GM21447 (cell line): ENCODE results near the gene STAG1.
"Not testable (repeated sequence)": the region's sequence is repeated elsewhere in the genome, so short reads cannot be mapped to it uniquely, and the experiment has no call there.

Experiments
- ATAC-seq: cut with Tn5 transposase; IDR thresholded peaks from one replicate; pipeline ENCODE4 v1.9.1; 2021; ENCODE audit not compliant: unreplicated experiment

STAG1 gene

DNA sequence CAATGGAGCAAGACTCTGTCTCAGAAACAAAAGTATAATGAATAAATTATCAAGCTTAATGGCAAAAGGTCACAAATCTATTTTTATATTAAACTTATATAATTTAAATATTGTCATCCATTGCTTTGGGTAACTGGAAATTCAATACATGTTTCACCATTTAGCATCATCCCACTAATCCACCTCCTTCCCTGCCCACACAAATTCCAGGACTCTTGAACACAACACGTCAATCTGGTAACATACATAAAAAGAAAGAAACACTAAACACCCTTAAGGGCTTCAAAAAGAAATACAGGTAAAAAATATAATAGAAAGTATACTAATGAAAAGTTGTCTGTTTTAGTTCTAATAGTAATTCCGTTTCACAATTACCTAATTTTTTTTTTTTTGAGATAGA, 149.4 kb downstream of the STAG1 start:
- ATAC-seq: no peak

GRCh38 chr3:136595913-136596697, 156.1 kb downstream of the STAG1 start:
- no peak for ATAC-seq

GRCh38 chr3:136586580-136586979, 165.6 kb downstream of the STAG1 start:
- no peak for ATAC-seq

DNA sequence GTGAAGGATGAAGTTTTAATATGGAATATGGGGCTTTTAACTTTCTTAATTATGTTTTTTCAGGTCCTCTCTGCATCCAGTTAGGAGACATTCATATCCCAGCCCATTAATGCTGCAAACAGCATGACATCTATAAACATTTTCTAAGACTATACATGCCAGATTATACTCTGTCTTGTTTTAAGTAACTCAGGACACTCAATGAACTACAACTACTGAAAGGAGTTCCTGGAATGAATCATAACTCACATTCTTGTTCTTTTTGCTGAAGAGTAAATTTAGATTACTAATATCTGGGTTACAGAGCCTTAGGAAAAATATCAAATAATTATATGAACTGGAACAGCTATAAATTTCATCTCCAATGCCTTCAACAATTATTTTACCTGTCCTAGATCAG, 167.4 kb downstream of the STAG1 start:
- no peak for ATAC-seq

GRCh38 chr3:136583823-136584222, 168.4 kb downstream of the STAG1 start:
- ATAC-seq: no peak

DNA sequence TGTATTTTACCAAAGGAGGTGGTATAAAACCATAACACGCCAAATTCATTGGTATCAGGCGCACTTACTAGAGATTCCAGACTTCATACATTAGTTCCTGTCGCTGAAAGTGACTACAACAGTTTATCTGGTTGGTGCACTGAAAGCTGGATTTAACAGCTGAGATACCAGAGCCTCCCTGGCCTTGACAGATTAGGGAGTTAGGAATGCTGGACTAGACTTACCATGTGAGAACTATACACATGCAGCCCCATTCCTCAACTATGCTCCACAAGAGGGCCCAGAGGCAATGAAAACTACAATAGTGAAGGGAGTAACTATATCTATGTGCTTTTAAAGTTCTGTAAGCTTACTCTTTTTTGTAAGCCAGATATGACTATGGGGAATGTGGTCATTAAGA, 174.4 kb downstream of the STAG1 start:
- no peak for ATAC-seq

- ATAC-seq: no peak
These were observed 175.7 kb downstream of the STAG1 start for GRCh38 chr3:136576279-136577009.

DNA sequence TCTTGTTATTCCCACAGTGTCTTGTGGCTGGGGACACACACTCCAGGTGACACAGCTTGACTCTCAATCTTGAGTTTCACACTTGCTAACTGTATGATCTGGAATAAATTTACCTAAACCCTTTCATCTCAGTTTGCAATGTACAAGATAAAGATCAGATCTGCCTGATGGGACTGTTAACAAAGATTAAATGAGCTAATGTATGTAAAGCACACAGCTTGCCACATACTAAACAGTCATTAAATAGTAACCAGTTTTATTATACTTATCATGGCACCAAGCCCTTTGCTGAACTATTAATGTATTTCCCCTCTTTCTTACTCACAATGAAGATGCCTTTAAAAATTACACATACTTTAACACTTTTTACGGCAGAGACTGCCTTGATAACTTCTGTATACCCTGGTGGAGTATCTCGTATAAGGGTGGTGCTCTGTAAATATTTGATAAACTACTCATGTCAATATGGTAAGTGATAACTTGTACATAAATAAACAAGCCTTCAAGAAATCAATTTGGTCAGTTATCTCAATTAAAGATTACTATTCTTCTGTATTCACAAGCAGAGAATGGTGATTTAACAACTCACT, 184.5 kb downstream of the STAG1 start:
- ATAC-seq: no peak

DNA sequence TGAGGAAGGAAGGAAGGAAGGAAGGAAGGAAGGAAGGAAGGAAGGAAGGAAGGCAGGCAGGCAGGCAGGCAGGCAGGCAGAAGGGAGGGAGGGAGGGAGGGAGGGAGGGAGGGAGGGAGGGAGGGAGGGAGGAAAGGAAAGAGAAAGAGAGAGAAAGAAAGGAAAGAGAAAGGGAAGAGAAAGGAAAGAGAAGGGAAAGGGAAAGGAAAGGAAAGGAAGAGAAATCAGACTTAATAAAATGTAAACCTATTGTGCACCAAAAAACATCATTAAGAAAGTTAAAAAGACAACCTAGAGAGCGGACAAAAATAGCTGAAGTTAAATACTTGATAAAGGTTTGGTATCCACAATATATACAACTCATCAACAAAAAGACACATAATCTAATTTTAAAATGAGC, 187.2 kb downstream of the STAG1 start:
- not testable (repeated sequence) for ATAC-seq

- ATAC-seq: no peak
These were observed 190.2 kb downstream of the STAG1 start for GRCh38 chr3:136562026-136562425.

DNA sequence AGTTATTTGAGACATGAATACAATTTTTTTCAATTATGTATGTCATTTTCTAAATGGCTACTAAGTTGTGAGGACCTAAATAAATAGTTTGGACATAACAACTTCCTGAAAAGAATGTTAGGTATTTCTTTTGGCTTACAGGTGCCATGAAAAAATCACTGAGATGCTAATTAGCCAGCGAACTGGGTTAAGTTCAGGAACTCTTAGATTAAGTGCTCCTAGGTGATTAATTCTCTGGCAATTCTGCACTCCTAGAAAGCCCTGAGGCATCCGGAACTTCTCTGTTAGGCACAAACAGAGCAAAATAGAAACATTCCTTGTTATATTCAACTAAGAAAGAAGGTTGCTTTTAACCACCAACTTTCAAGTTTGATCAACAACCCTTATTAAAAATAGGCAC, 192.3 kb downstream of the STAG1 start:
- no peak for ATAC-seq

DNA sequence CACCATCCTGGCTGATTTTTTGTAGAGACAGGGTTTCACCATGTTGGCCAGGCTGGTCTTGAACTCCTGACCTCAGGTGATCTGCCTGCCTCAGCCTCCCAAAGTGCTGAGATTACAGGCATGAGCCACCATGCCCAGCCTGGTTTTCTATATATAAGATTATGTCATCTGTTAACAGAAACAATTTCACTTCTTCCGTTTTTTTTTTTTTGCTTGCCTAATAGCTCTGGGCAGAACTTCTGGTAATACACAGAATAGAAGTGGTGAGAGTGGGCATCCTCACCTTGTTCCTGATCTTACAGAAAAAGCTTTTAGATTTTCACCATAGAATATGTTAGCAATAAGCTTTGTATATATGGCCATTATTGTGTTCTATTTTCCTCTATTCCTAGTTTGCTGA, 202.7 kb downstream of the STAG1 start:
- ATAC-seq: not testable (repeated sequence)

DNA sequence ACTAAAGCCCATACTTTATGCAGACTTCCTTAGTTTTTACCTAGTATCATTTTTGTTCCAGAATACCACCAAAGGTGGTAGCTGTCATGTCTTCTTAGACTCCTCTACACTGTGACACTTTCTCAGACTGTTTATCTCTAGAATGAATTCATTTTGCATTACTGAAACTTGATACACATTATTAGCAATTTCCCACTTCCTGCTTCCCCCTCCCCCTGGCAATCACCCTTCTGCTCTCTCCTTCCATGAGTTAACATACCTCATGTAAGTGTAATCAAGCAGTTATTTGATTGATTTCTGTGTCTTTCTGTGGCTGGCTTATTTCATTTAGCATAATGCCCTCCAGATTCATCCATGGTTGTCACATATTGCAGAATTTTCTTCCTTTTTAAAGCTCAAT, 204.9 kb downstream of the STAG1 start:
- no peak for ATAC-seq

- ATAC-seq: no peak
These were observed 205.5 kb downstream of the STAG1 start for GRCh38 chr3:136546720-136547119.

DNA sequence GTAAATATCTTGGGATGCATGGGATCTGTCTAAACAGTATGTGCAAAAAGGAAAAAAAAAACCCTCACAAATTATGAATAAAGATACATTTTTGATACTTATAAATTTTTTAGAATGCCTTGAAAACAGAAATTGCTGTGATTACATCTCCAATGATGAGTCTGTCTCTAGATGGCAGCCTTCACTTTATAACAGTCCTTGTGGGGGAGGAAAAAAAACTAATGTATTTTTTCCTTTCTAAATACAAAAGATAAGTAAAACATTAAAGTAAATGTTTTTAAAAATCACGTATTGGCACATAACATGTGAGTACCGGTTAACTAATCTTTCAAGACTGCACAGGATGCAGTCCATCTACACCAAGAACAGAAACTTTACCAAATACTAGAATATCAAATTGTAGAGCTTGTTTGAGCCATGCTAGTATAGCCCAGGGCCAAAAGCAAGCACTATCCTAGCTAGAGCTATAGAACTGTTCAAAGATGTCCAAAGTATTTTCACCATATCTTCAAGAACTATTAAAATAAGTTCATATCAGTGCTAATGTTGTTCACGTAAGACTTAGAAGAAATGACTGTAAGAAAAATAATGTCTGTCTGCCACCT, 206.4 kb downstream of the STAG1 start:
- no peak for ATAC-seq

DNA sequence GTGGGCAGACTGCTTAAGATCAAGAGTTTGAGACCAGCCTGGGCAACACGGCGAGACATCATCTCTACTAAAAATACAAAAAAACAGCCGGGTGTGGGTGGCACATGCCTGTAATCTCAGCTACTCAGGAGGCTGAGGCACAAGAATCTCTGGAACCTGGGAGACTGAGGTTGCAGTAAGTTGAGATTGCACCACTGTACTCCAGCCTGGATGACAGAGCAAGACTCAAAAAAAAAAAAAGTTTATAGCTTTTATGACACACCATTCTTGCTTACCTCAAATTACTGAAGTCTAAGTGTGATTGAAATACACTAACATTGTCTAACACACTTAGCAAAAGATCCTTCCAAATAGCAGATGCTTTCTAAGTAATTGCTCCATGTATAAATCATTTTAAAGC, 207.6 kb downstream of the STAG1 start:
- no peak for ATAC-seq

DNA sequence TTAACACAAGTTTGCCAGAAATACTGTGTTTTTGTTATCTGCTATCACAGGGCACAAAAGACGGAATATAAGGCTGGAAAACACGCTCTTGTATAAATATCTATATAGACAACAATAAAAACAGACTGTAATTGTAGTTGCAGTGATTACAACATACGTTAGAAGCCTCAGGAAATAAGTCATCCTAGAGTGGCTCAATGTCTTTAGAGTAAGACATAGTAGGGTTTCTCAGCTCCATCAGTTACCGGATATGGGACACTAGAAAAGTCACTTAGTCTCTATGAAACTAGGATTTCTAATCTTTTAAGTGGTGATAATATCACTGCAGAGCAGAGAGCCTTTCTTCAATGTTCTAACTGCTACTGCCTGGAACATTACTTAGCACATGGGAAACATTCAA, 208.8 kb downstream of the STAG1 start:
- ATAC-seq: no peak

DNA sequence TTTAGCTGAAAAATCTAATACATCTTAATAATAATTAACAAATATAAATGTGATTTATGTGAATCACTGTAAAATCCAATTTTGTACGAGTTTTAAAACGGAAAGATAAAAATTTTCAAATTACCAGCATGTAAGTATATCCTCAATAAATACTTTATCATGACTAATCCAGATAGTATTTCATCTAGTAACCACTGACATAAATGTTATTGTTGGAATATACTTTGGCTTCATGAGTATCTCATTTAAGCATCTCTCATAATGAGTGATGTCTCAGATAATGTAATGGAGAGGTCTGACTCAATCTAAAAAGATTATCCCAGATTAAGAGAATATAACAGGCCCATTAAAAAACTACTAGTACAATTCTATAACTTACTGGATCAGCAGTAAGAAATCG, 216.3 kb downstream of the STAG1 start:
- ATAC-seq: no peak

GRCh38 chr3:136532766-136533165, 219.4 kb downstream of the STAG1 start:
- ATAC-seq: no peak

DNA sequence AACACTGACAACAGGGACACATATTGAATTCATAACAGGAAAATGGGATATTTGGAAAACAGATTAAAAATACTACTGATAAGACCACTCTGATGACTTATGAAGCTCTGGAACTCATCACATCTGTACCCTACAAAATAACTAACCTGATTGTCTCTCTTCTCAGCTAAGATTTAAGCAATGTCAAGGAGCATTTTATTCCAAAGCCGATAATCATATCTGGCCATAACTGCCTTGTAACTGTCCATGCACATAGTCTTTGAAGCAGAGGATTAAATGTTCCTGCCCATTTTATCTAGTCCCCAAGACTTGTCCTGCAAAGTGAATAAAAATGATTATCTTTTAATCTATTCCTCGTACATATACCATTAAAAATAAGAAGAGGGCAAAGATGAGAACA, 234.1 kb downstream of the STAG1 start:
- ATAC-seq: no peak

DNA sequence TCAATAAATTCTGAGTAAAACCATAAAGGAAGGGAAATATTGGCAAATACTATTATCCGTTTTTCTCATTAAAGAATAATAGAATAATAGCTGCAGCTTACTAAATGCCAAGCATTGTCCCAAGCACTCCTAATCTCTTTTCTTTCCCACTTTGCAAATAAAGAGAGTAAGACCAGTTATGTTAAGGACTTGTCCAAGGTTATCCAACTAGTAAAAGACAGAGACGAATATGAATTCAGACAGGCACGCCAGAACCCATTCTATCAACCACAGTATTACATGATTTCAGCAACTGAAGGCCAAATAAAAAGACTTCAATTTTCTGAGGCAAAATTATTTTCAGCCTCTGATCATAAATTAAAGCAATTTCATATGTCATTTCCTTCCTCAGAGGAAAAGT, 235.5 kb downstream of the STAG1 start:
- no peak for ATAC-seq

GRCh38 chr3:136516095-136516494, 236.1 kb downstream of the STAG1 start:
- ATAC-seq: no peak
